Smooth muscle cell (in vitro differentiated cells): ENCODE measurements around the gene ADGRF1. TPM values are rescaled to one million over a fixed set of nuclear protein-coding genes. Genes with fewer than 3 reads are reported as not detected.

Experiments
- DNase-seq: peaks from one replicate; lab custom pipeline; 2025; ENCODE audit not compliant: unreplicated experiment; lab: John Stamatoyannopoulos, UW
- H2AFZ ChIP-seq: fragments of 200-600 bp; sonication (generic); 2 replicates; pipeline ENCODE4 v1.6.0; 2016; ENCODE audit warnings: antibody characterized with exemption, low read depth, mild to moderate bottlenecking
- H3F3A ChIP-seq: fragments of 200-600 bp; sonication (generic); 2 replicates; pipeline ENCODE4 v1.6.0; 2017; ENCODE audit warnings: antibody characterized with exemption, low read depth
- H3K27ac ChIP-seq: fragments of 200-600 bp; sonication (generic); 2 replicates; pipeline ENCODE4 v1.5.1; 2016; ENCODE audit warnings: low read depth, mild to moderate bottlenecking
- H3K27me3 ChIP-seq: fragments of 200-600 bp; sonication (generic); 2 replicates; pipeline ENCODE4 v1.6.1; 2016; ENCODE audit warnings: low read depth, mild to moderate bottlenecking
- H3K36me3 ChIP-seq: fragments of 200-600 bp; sonication (generic); 2 replicates; pipeline ENCODE4 v1.5.1; 2016; ENCODE audit warnings: low read depth
- H3K4me1 ChIP-seq: fragments of 200-600 bp; sonication (generic); 2 replicates; pipeline ENCODE4 v1.5.1; 2016; ENCODE audit warnings: low read depth
- H3K4me2 ChIP-seq: fragments of 200-600 bp; sonication (generic); 2 replicates; pipeline ENCODE4 v1.6.0; 2016; ENCODE audit warnings: mild to moderate bottlenecking
- H3K4me3 ChIP-seq: fragments of 200-600 bp; sonication (generic); 2 replicates; pipeline ENCODE4 v1.5.1; 2016; ENCODE audit warnings: mild to moderate bottlenecking
- H3K79me2 ChIP-seq: fragments of 200-600 bp; sonication (generic); 2 replicates; pipeline ENCODE4 v1.6.0; 2016; ENCODE audit warnings: low read depth, mild to moderate bottlenecking
- H3K9ac ChIP-seq: fragments of 200-600 bp; sonication (generic); 2 replicates; pipeline ENCODE4 v1.6.0; 2016; ENCODE audit warnings: low read depth
- H3K9me3 ChIP-seq: fragments of 200-600 bp; sonication (generic); replicated peaks from 2 replicates; pipeline ENCODE4 v1.5.1; 2016; ENCODE audit warnings: low read depth
- H4K20me1 ChIP-seq: fragments of 200-600 bp; sonication (generic); 2 replicates; pipeline ENCODE4 v1.6.0; 2016; ENCODE audit warnings: low read depth
- WGBS: methylation state at CpG from one replicate; pipeline ENCODE4 v1.1.7; 2016; ENCODE audit warnings: low lambda C conversion rate; 5-methylcytosine and 5-hydroxymethylcytosine counted together
- polyA plus RNA-seq: library from polyadenylated mRNA; unstranded; fragments of >200 nt; fragmentation: Nextera tagmentation; extraction: Ambion mirVana; gene quantifications from 2 replicates; pipeline ENCODE4 v1.2.1, GENCODE V29; 2016
- total RNA-seq: library from RNA; depleted of rRNA; stranded (reverse); fragments of >200 nt; gene quantifications from 2 replicates; pipeline ENCODE4 v1.2.3, GENCODE V29; 2014
- TF ChIP-seq, protein P1 (sequence below): fragments of 200-600 bp; sonication (generic); IDR thresholded peaks from 2 replicates; pipeline ENCODE4 v1.5.1; 2017; ENCODE audit warnings: borderline replicate concordance, mild to moderate bottlenecking, antibody characterized with exemption; ENCODE audit not compliant: insufficient read depth, poor library complexity, severe bottlenecking

The ADGRF1 gene
- total and polyA plus RNA-seq, 2 experiments from 2014 or later = not detected

DNA sequence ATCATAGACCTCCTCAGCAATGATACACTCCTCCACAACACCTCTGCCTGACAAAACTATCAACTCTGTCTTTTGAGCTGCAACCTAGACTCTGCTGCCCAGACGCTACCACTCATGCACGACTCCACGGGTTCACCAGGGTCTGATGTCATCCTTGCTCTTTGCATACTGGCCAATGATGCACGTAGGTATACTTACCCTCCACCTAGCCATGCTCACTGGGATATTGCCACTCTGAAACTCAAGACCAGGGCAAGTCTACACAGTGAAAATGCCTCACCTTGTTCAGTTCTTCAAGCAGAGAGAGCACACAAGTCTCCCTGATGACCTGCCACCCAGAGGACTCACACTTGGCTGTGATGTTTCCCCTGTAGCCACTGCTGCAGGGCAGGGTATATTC is 27.7 kb downstream of the ADGRF1 start:
- Histone ChIP-seq H3K4me3 (no peak overlapping the region), H3K9me3 (no peaks in the 10 kb centered on the region), H3K27ac (no peak overlapping the region), H4K20me1 (no peaks in the 10 kb centered on the region), H3F3A (no peaks in the 10 kb centered on the region), H3K9ac (no peak overlapping the region), H3K36me3 (no peaks in the 10 kb centered on the region), H3K27me3 (peaks cover 10% of the 10 kb centered on the region), H3K4me2 (no peak overlapping the region), H3K4me1 (peaks cover 14% of the 10 kb centered on the region), H2AFZ (no peak overlapping the region), H3K79me2 (no peaks in the 10 kb centered on the region)
- 94% methylated on average over 4 of the region's 4 CpGs for WGBS
- DNase-seq = no peak
- TF ChIP-seq, protein P1, sequence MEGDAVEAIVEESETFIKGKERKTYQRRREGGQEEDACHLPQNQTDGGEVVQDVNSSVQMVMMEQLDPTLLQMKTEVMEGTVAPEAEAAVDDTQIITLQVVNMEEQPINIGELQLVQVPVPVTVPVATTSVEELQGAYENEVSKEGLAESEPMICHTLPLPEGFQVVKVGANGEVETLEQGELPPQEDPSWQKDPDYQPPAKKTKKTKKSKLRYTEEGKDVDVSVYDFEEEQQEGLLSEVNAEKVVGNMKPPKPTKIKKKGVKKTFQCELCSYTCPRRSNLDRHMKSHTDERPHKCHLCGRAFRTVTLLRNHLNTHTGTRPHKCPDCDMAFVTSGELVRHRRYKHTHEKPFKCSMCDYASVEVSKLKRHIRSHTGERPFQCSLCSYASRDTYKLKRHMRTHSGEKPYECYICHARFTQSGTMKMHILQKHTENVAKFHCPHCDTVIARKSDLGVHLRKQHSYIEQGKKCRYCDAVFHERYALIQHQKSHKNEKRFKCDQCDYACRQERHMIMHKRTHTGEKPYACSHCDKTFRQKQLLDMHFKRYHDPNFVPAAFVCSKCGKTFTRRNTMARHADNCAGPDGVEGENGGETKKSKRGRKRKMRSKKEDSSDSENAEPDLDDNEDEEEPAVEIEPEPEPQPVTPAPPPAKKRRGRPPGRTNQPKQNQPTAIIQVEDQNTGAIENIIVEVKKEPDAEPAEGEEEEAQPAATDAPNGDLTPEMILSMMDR = no peak

DNA sequence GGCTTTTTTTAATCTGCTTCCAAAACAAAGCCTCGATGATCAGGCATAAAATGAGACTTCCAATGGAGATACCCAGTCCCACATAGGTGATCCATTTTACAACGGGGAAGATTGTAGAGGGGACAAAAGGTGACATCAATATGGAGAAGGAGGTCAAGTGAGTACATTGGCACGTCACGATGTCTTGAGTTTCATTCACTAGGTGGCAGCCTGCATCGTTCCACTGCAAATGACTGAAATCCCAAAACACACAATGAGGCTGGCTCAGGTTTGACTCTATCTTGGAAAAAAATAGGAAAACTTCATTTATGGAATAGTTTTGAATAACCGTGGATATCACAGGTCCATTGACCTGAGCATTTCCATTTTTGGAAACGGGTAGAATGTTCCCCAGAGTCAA is 32.5 kb downstream of the ADGRF1 start:
- Histone ChIP-seq H3K4me1 (no peaks in the 10 kb centered on the region), H3K9me3 (no peaks in the 10 kb centered on the region), H2AFZ (no peak overlapping the region), H3K27me3 (peaks cover 10% of the 10 kb centered on the region), H3K36me3 (no peaks in the 10 kb centered on the region), H3K4me2 (no peak overlapping the region), H3K27ac (no peak overlapping the region), H3K9ac (no peak overlapping the region), H4K20me1 (no peaks in the 10 kb centered on the region), H3K4me3 (no peak overlapping the region), H3F3A (no peaks in the 10 kb centered on the region), H3K79me2 (no peaks in the 10 kb centered on the region)
- WGBS = 76% methylated on average over 7 of the region's 7 CpGs
- TF ChIP-seq, protein P1 = no peak
- DNase-seq = no peak

DNA sequence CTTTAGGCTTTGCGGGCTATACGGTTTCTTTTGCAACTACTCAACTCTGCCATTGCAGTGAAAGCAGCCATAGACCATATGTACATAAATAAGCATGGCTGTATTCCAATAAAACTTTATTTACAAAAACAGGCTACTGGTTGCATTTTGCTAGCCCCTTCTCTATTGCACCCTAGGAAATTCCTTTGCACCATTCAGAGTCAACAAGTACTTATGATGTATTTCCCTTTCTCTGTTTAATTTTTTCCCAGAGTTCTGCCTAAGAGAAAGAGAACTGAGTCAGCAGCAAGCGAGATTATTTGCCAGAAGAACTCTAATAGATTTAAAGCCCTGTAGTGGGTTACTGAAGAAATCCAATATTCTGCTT is 33.8 kb downstream of the ADGRF1 start:
- Histone ChIP-seq H3K4me1 (no peaks in the 10 kb centered on the region), H3K79me2 (no peaks in the 10 kb centered on the region), H3F3A (no peaks in the 10 kb centered on the region), H3K9me3 (no peaks in the 10 kb centered on the region), H3K4me3 (no peak overlapping the region), H4K20me1 (no peaks in the 10 kb centered on the region), H2AFZ (no peak overlapping the region), H3K27me3 (peaks cover 10% of the 10 kb centered on the region), H3K4me2 (no peak overlapping the region), H3K36me3 (no peaks in the 10 kb centered on the region), H3K27ac (no peak overlapping the region), H3K9ac (no peak overlapping the region)
- 94% methylated on average over 3 of the region's 3 CpGs for WGBS
- no peak for DNase-seq
- TF ChIP-seq, protein P1 = no peak

DNA sequence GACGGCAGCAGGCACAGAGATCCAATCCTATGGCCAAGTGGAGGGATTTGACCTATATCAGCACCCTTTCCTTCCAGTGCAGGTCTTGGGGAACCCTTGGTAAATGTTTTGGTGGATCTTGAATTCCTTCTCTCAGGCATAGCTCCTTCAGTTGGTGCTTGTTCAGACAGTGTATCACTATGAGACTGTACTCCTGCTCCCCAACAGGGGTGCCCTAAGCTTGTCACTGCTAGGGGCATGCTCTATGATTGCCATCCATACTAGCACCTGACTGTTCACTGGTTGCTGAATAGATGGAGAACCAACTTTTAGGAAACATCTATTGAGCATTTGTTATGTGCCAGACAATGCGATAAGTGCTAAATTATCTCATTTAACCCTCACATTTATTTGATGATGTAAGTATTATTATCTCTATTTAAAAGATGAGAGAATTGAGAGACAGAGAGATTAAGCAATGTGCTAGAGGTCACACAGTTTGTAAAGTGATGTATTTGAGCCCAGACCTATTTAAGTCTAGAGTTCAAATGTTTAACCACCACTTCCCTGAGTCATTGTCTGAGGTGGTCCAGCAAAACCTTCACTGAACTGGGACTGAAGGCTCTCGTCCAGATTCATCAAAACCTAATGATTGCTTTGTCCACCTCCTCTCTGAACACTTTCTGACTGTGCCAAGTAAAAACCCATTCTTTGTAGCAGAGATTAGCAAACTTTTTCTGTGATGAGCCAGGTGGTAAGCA is 34.3 kb downstream of the ADGRF1 start:
- Histone ChIP-seq H3K9me3 (no peaks in the 10 kb centered on the region), H2AFZ (no peak overlapping the region), H3K4me2 (no peak overlapping the region), H3K79me2 (no peaks in the 10 kb centered on the region), H3K27ac (no peak overlapping the region), H3K9ac (no peak overlapping the region), H4K20me1 (no peaks in the 10 kb centered on the region), H3K36me3 (no peaks in the 10 kb centered on the region), H3K4me1 (no peaks in the 10 kb centered on the region), H3K4me3 (no peak overlapping the region), H3F3A (no peaks in the 10 kb centered on the region), H3K27me3 (peaks cover 10% of the 10 kb centered on the region)
- no peak for DNase-seq
- TF ChIP-seq, protein P1 = no peak
- WGBS = 87% methylated on average over 3 of the region's 3 CpGs
